Skeletal muscle satellite cell (primary cell): ENCODE measurements around the gene CRACDL. TPM values are rescaled to one million over a fixed set of nuclear protein-coding genes. Genes with fewer than 3 reads are reported as not detected.

Source experiments
- H3K27me3 ChIP-seq: 2 replicates; pipeline ENCODE4 v1.7.0; 2013; ENCODE audit warnings: low read length; ENCODE audit not compliant: control insufficient read depth, insufficient read depth
- H3K36me3 ChIP-seq: 2 replicates; pipeline ENCODE4 v1.7.0; 2013; ENCODE audit warnings: mild to moderate bottlenecking, control low read depth, low read length; ENCODE audit not compliant: insufficient read depth
- H3K4me1 ChIP-seq: 2 replicates; pipeline ENCODE4 v1.7.0; 2013; ENCODE audit warnings: low read length; ENCODE audit not compliant: control insufficient read depth, insufficient read depth
- H3K4me2 ChIP-seq: 2 replicates; pipeline ENCODE4 v1.7.0; 2013; ENCODE audit warnings: mild to moderate bottlenecking, low read length
- H3K4me3 ChIP-seq: 2 replicates; pipeline ENCODE4 v1.7.0; 2013; ENCODE audit warnings: low read length
- H3K9ac ChIP-seq: 2 replicates; pipeline ENCODE4 v1.7.0; 2013; ENCODE audit warnings: mild to moderate bottlenecking, low read depth, low read length, moderate library complexity
- H3K9me3 ChIP-seq: replicated peaks from 2 replicates; pipeline ENCODE4 v1.7.0; 2013; ENCODE audit warnings: mild to moderate bottlenecking, control low read depth, low read length
- small RNA-seq: library from RNA; depleted of rRNA; stranded (forward); fragments of <200 nt; gene quantifications from one replicate; pipeline ENCODE3, GENCODE V24; 2012

Gene CRACDL

GRCh38 chr2:98744595-98744994 lies 191.4 kb downstream of the CRACDL start:
- Histone ChIP-seq H3K4me3 (no peak overlapping the region), H3K9me3 (no peaks in the 10 kb centered on the region), H3K27me3 (peaks cover 28% of the 10 kb centered on the region), H3K36me3 (no peaks in the 10 kb centered on the region), H3K4me1 (no peaks in the 10 kb centered on the region), H3K9ac (no peak overlapping the region), H3K4me2 (no peak overlapping the region)

Small RNA genes within 50 kb of the gene (small RNA-seq; reads per million reads assigned to genes)
- gene RNU4-84P (not detected), gene RNU7-46P (not detected)
